AG09309 (cell line): Measurements from ENCODE around the gene TESPA1.

Experiments used
- DNase-seq: peaks from one replicate; pipeline ENCODE4 v3.0.0-alpha.2; 2010; ENCODE audit warnings: low read depth
- H3K4me3 ChIP-seq: 2 replicates; pipeline ENCODE4 v1.5.1; 2011; ENCODE audit warnings: mild to moderate bottlenecking, low read depth, low read length, moderate library complexity; ENCODE audit not compliant: control insufficient read depth
- TF ChIP-seq, protein P1 (sequence below): IDR thresholded peaks from 2 replicates; pipeline ENCODE4 v1.5.1; 2011; ENCODE audit warnings: mild to moderate bottlenecking, low read depth, low read length, inconsistent platforms; ENCODE audit not compliant: insufficient read depth, control insufficient read depth; ENCODE audit errors: missing control alignments

The TESPA1 gene

DNA sequence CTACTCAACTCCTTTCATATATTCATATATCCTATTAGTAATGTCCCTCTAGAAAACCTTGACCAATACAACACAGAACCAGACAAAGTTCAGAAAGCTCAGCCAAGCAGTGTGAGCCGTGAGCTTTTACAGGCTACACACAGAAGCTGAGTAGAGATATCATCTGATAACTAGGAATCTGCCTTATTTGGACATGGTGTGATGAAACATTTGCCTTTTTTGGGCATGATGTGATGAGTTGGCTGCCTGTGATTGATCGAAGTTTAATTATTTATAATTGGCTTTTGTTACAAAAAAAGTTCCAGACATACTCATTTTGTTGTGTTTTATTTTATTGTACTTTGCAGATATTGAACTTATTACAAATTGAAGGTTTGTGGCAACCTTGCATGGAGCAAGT is 46.6 kb downstream of the TESPA1 start:
- TF ChIP-seq, protein P1, sequence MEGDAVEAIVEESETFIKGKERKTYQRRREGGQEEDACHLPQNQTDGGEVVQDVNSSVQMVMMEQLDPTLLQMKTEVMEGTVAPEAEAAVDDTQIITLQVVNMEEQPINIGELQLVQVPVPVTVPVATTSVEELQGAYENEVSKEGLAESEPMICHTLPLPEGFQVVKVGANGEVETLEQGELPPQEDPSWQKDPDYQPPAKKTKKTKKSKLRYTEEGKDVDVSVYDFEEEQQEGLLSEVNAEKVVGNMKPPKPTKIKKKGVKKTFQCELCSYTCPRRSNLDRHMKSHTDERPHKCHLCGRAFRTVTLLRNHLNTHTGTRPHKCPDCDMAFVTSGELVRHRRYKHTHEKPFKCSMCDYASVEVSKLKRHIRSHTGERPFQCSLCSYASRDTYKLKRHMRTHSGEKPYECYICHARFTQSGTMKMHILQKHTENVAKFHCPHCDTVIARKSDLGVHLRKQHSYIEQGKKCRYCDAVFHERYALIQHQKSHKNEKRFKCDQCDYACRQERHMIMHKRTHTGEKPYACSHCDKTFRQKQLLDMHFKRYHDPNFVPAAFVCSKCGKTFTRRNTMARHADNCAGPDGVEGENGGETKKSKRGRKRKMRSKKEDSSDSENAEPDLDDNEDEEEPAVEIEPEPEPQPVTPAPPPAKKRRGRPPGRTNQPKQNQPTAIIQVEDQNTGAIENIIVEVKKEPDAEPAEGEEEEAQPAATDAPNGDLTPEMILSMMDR: no peak
- no peak overlapping the region for H3K4me3 ChIP-seq
- DNase-seq: no peak

DNA sequence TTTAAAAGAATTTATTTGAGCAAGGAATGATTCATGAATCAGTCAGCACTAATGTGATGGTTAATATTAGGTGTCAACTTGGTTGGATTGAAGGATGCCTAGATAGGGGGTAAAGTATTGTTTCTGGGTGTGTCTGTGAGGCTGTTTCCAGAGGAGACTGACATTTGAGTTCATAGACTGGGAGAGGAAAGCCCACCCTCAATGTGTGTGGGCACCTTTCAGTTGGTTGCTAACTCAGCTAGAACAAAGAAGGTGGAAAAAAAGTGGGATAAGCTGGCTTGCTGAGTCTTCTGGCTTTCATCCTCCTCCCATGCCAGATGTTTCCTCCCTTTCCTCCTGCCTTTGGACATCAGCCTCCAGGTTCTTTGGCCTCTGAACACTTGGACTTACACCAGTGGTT is 47.2 kb downstream of the TESPA1 start:
- TF ChIP-seq, protein P1: no peak
- DNase-seq: no peak
- no peak overlapping the region for H3K4me3 ChIP-seq

DNA sequence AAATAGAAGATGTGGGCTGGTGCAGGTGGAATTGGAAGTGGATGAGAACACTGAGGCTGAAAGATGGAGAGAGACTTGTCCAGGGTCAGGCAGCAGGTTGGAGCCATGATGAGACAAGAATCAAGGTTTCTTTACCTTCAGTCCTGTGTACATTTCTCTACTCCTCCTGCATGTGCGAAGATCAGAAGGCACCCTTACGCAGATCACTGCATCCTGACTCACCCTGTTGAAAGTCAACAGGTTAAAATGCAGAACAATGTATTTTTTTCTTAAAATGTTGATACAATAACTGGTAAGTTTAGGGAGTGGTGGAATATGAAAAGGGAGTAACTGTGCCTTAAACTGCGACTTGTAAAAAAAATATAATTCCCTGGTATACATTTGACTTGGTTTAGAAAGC is 47.8 kb downstream of the TESPA1 start:
- DNase-seq: no peak
- no peak overlapping the region for H3K4me3 ChIP-seq
- TF ChIP-seq, protein P1: no peak

DNA sequence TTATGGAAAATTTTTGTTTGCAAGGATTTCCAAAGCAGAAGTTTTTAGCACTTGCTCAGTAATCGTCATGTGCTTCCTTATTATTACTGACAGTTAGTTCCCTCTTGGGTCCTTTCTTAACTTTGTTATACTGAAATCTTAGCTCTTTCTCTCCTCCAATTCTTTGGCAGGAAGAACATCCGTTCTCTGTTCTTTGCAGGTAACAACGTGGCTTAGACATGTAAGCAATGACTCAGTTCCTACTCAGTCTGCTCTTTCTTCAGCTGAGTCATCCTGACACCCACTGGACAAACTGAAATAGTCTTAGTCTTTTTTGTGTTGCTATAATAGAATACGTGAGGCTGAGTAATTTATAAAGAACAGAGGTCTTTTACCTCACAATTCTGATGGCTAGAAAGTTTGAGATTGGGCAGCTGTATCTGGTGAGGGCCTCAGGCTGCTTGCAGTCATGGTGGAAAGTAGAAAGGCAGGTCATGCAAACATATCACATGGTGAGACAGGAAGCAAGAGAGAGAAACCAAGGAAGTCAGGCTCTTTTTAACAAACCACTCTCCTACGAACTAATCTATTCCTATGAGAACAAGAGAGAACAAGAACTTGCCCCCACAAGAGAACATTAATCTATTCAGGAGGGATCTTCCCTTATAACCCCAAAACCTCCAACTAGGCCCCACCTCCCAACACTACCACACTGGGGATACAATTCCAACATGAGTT is 49.2 kb downstream of the TESPA1 start:
- no peak overlapping the region for H3K4me3 ChIP-seq
- TF ChIP-seq, protein P1: peak; percentile 12
- DNase-seq: peak; percentile 74

DNA sequence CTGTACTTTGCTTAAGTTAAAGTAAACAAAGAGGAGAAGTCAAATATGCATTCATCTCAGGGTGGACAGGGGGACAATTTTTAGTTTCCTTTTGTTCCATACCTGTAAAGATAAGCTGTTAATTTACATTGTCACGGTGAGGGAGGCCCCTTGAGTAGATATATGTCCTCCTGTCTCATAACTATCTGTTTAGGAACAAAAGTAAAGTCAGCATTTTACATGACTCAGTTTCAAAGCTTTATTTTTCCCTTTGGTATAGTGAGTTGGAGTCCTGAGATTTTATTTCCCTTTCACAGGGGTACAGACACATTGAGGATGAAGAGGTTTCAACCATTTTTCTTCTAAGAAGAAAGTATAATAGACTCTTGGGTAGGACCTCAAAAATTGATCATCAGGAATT is 50.1 kb downstream of the TESPA1 start:
- no peak overlapping the region for H3K4me3 ChIP-seq
- no peak for DNase-seq
- TF ChIP-seq, protein P1: no peak

DNA sequence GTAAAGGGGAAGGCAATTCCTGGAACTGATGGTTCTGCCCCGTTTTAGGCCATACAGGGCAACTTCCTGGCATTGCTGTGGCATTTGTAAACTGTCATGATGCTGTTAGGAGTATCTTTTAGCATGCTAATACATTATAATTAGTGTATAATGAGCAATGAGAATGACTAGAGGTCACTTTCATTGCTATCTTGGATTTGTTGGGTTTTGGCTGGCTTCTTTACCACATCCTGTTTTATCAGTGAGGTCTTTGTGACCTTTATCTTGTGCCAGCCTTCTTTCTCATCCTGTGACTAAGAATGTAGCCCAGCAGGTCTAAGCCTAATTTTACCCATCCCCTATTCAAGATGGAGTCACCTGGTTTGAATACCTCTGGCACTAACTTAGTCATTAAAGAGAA is 51.2 kb downstream of the TESPA1 start:
- no peak overlapping the region for H3K4me3 ChIP-seq
- DNase-seq: no peak
- TF ChIP-seq, protein P1: no peak
